ENCODE data around the gene ELAVL2. TPM values are rescaled to one million over a fixed set of nuclear protein-coding genes. Genes with fewer than 3 reads are reported as not detected.

The ELAVL2 gene
- total RNA-seq, 1 experiment from 2014 or later: 16.8 TPM

- H2AFZ ChIP-seq (ENCODE audit: low read length): no peak overlapping the region
- Mint-ChIP-seq H3K27me3 (ENCODE audit: low read depth) (no peaks in the 10 kb centered on the region), H3K4me1 (peaks cover 38 to 40% of the 10 kb centered on the region in 2 experiments), H3K9me3 (no peaks in the 10 kb centered on the region), H3K36me3 (ENCODE audit: insufficient read depth in 1 of 3, low read depth in 3 of 3) (peaks cover 0 to 1% (median 0%) of the 10 kb centered on the region in 3 experiments; a peak in 2 of 7 replicates), H3K4me3 (no peak overlapping the region), H3K27ac (no peak overlapping the region; a peak in 1 of 7 replicates)
- H4K91ac ChIP-seq (ENCODE audit: insufficient read length, low read depth, low read length): no peak overlapping the region
- H2AK5ac ChIP-seq (ENCODE audit: insufficient read length, low read length): no peak overlapping the region
- H3K4me1 ChIP-seq (ENCODE audit: insufficient read depth, low read length): no peaks in the 10 kb centered on the region; the same call in 1 of the 2 replicates
- H3K56ac ChIP-seq (ENCODE audit: insufficient read length, low read depth, low read length): no peak overlapping the region
- H2BK20ac ChIP-seq (ENCODE audit: low read depth, low read length, poor library complexity, severe bottlenecking): no peak overlapping the region
- H4K5ac ChIP-seq (ENCODE audit: insufficient read length, low read depth, low read length): no peak overlapping the region
- no peak for TF ChIP-seq CTCF (conservative IDR thresholded peaks at IDR 0.05)
- no peaks in the 10 kb centered on the region for H3K27me3 ChIP-seq (ENCODE audit: insufficient read depth, low read length)
- WGBS (ENCODE audit: extremely low coverage, insufficient read length, low lambda C conversion rate): no CpG with 5 or more reads among the region's 2 CpGs
- no peak overlapping the region for H3K14ac ChIP-seq (ENCODE audit: insufficient read depth, low read length)
- no peak overlapping the region for H3K4ac ChIP-seq (ENCODE audit: low read depth, low read length)
- H3K79me1 ChIP-seq (ENCODE audit: insufficient read depth, low read depth, low read length, poor library complexity, severe bottlenecking): no peaks in the 10 kb centered on the region
- no peak overlapping the region for H2BK12ac ChIP-seq (ENCODE audit: insufficient read length, low read depth, low read length)
- no peak for DNase-seq
- no peak overlapping the region for H3K4me2 ChIP-seq (ENCODE audit: insufficient read depth, insufficient read length, low read length)
- H3K18ac ChIP-seq (ENCODE audit: insufficient read length, low read depth, low read length): no peak overlapping the region
- H2BK15ac ChIP-seq (ENCODE audit: low read depth, low read length): no peak overlapping the region
- no peaks in the 10 kb centered on the region for H3K9me3 ChIP-seq (ENCODE audit: control insufficient read depth, low read depth, low read length)
- no peaks in the 10 kb centered on the region for H3K23me2 ChIP-seq (ENCODE audit: insufficient read length, low read depth, low read length, poor library complexity, severe bottlenecking)
- no peak overlapping the region for H2BK120ac ChIP-seq (ENCODE audit: low read depth, low read length, poor library complexity, severe bottlenecking)
- no peak overlapping the region for H4K8ac ChIP-seq (replicated peaks; ENCODE audit: insufficient read length, low read depth, low read length)
- H3K23ac ChIP-seq (ENCODE audit: insufficient read length, low read depth, low read length): no peak overlapping the region
- no peaks in the 10 kb centered on the region for H4K20me1 ChIP-seq (ENCODE audit: control insufficient read depth, insufficient read depth, insufficient read length)
- H2BK5ac ChIP-seq (ENCODE audit: insufficient read length, low read length): no peak overlapping the region
- no peak overlapping the region for H3K9ac ChIP-seq (ENCODE audit: extremely low read depth, insufficient read length, low read length)
- no peak overlapping the region for H3T11ph ChIP-seq (ENCODE audit: low read length)
- no peak overlapping the region for H3K27ac ChIP-seq (ENCODE audit: insufficient read length, low read depth, low read length)
- peaks cover 3% of the 10 kb centered on the region; the same call in 1 of the 2 replicates for H3K79me2 ChIP-seq (ENCODE audit: insufficient read depth, low read length)
Observed at GRCh38 chr9:23717505-23717904, 108.5 kb downstream of the ELAVL2 start.
